WTC11 (cell line): ENCODE measurements around the gene UPF1. TPM values are rescaled to one million over a fixed set of nuclear protein-coding genes. Genes with fewer than 3 reads are reported as not detected.

Source experiments
- ATAC-seq: fragments of 200-7000 bp; cut with Tn5 transposase; 2 replicates; pipeline ENCODE4 v1.10.0; 2021; ENCODE audit warnings: mild to moderate bottlenecking, moderate library complexity
- CTCF ChIA-PET: fragments of 300-600 bp; sonication (Branson Sonifier 250); formaldehyde crosslinking; loops from one replicate; lab custom pipeline; 2021; ENCODE audit warnings: antibody characterized with exemption; lab: Charles Lee
- POLR2A ChIA-PET: fragments of 350-600 bp; sonication (Branson Sonifier 250); formaldehyde crosslinking; loops from one replicate; lab custom pipeline; 2021; ENCODE audit warnings: antibody characterized with exemption; lab: Charles Lee
- DNase-seq: peaks from one replicate; pipeline ENCODE4 v3.0.0; 2021; ENCODE audit warnings: low spot score
- H3K27ac Mint-ChIP-seq: 2 replicates; pipeline ENCODE4 v1.8.0; 2021; ENCODE audit warnings: mixed read lengths
- H3K27me3 Mint-ChIP-seq: 2 replicates; pipeline ENCODE4 v1.8.0; 2021; ENCODE audit warnings: low read depth, mild to moderate bottlenecking, moderate library complexity, mixed read lengths
- H3K36me3 Mint-ChIP-seq: 2 replicates; pipeline ENCODE4 v1.8.0; 2021; ENCODE audit warnings: mixed read lengths
- H3K4me1 Mint-ChIP-seq: 2 replicates; pipeline ENCODE4 v1.8.0; 2022; ENCODE audit warnings: mixed read lengths
- H3K4me3 Mint-ChIP-seq: 2 replicates; pipeline ENCODE4 v1.8.0; 2021; ENCODE audit warnings: mild to moderate bottlenecking, moderate library complexity, mixed read lengths
- H3K9me3 Mint-ChIP-seq: 2 replicates; pipeline ENCODE4 v1.8.0; 2021; ENCODE audit warnings: mixed read lengths
- ATF3 ChIP-seq: sonication (generic); formaldehyde crosslinking; conservative IDR thresholded peaks from 2 replicates; pipeline ENCODE4 v1.8.1; 2022; ENCODE audit warnings: mild to moderate bottlenecking, missing genetic modification reagents
- CREB1 ChIP-seq: sonication (generic); formaldehyde crosslinking; IDR thresholded peaks from 2 replicates; pipeline ENCODE4 v1.8.0; 2023; ENCODE audit warnings: mild to moderate bottlenecking, missing genetic modification reagents
- FOXK1 ChIP-seq: sonication (generic); formaldehyde crosslinking; IDR thresholded peaks from 2 replicates; pipeline ENCODE4 v1.8.0; 2022; ENCODE audit warnings: mild to moderate bottlenecking, moderate library complexity, missing genetic modification reagents
- FOXP1 ChIP-seq: sonication (generic); formaldehyde crosslinking; IDR thresholded peaks from 2 replicates; pipeline ENCODE4 v1.8.0; 2022; ENCODE audit warnings: missing genetic modification reagents, mild to moderate bottlenecking, moderate library complexity, borderline replicate concordance
- FOXP4 ChIP-seq: sonication (generic); formaldehyde crosslinking; IDR thresholded peaks from 2 replicates; pipeline ENCODE4 v1.8.0; 2022; ENCODE audit warnings: mild to moderate bottlenecking, missing genetic modification reagents
- GABPB1 ChIP-seq: sonication (generic); formaldehyde crosslinking; IDR thresholded peaks from 2 replicates; pipeline ENCODE4 v1.8.1; 2023; ENCODE audit warnings: mild to moderate bottlenecking, missing genetic modification reagents
- GRHL2 ChIP-seq: fragments of 250-450 bp; sonication (Bioruptor Pico); IDR thresholded peaks from 2 replicates; pipeline ENCODE4 v1.8.0; 2022; ENCODE audit warnings: mild to moderate bottlenecking, moderate library complexity; ENCODE audit not compliant: insufficient replicate concordance, severe bottlenecking
- JUN ChIP-seq: sonication (generic); formaldehyde crosslinking; IDR thresholded peaks from 2 replicates; pipeline ENCODE4 v1.8.0; 2023; ENCODE audit warnings: mild to moderate bottlenecking, missing genetic modification reagents
- NFYB ChIP-seq: sonication (generic); formaldehyde crosslinking; conservative IDR thresholded peaks from 2 replicates; pipeline ENCODE4 v1.8.0; 2022; ENCODE audit warnings: low read depth, missing genetic modification reagents
- NR1H2 ChIP-seq: sonication (generic); formaldehyde crosslinking; IDR thresholded peaks from 2 replicates; pipeline ENCODE4 v1.9.0; 2021; ENCODE audit warnings: mild to moderate bottlenecking, moderate library complexity, missing genetic modification reagents
- NR2C2 ChIP-seq: sonication (generic); formaldehyde crosslinking; IDR thresholded peaks from 2 replicates; pipeline ENCODE4 v1.8.0; 2022; ENCODE audit warnings: mild to moderate bottlenecking, missing genetic modification reagents
- SMAD3 ChIP-seq: sonication (generic); formaldehyde crosslinking; IDR thresholded peaks from 2 replicates; pipeline ENCODE4 v1.8.0; 2022; ENCODE audit warnings: missing genetic modification reagents, mild to moderate bottlenecking, borderline replicate concordance
- SOX15 ChIP-seq: fragments of 250-450 bp; sonication (Bioruptor Pico); IDR thresholded peaks from 2 replicates; pipeline ENCODE4 v1.9.0; 2021; ENCODE audit warnings: mild to moderate bottlenecking
- STAT6 ChIP-seq: sonication (generic); formaldehyde crosslinking; conservative IDR thresholded peaks from 2 replicates; pipeline ENCODE4 v1.8.1; 2023; ENCODE audit warnings: mild to moderate bottlenecking, low read depth, missing genetic modification reagents, moderate library complexity
- TEAD4 ChIP-seq: sonication (generic); formaldehyde crosslinking; IDR thresholded peaks from 2 replicates; pipeline ENCODE4 v1.8.0; 2022; ENCODE audit warnings: mild to moderate bottlenecking, missing genetic modification reagents
- TP53 ChIP-seq: sonication (generic); formaldehyde crosslinking; IDR thresholded peaks from 2 replicates; pipeline ENCODE4 v1.8.1; 2023; ENCODE audit warnings: mild to moderate bottlenecking, missing genetic modification reagents
- ZNF671 ChIP-seq: fragments of 250-450 bp; sonication (Bioruptor Pico); IDR thresholded peaks from 2 replicates; pipeline ENCODE4 v1.8.0; 2021; ENCODE audit warnings: mild to moderate bottlenecking
- ZSCAN18 ChIP-seq: fragments of 250-450 bp; sonication (Bioruptor Pico); IDR thresholded peaks from 2 replicates; pipeline ENCODE4 v2.1.2; 2022; ENCODE audit warnings: mild to moderate bottlenecking, moderate library complexity
- total RNA-seq: library from RNA; stranded (reverse); gene quantifications from 3 replicates; pipeline ENCODE4 v1.2.3, GENCODE V29; 2021

UPF1 gene
- total RNA-seq, 1 experiment from 2014 or later: 82.5 TPM

- Mint-ChIP-seq H3K27me3 (peaks cover 16% of the 10 kb centered on the region), H3K4me3 (peak overlapping the region; percentile 80; the same call in 1 of the 2 replicates), H3K27ac (no peak overlapping the region), H3K4me1 (no peaks in the 10 kb centered on the region), H3K9me3 (no peaks in the 10 kb centered on the region), H3K36me3 (peaks cover 5% of the 10 kb centered on the region; the same call in 1 of the 2 replicates)
- ATAC-seq: no peak
- no peak for DNase-seq
- TF ChIP-seq ZNF671 (CRISPR knock-in tag) (no peak), NR2C2 (CRISPR knock-in tag) (no peak), CREB1 (CRISPR knock-in tag) (no peak), FOXP4 (no peak), GABPB1 (CRISPR knock-in tag) (no peak)
- TF ChIP-seq, all 79 proteins: peak for 0
- CTCF ChIA-PET: interaction anchor here (0.6 to 1.5 kb wide), 2 partner anchors 89 to 98 kb away, joined by 3 read pairs; no protein-coding TSS in a partner anchor
- POLR2A ChIA-PET: interaction anchor here (0.6 kb wide), 1 partner anchor 89 kb away, joined by 4 read pairs; no protein-coding TSS in a partner anchor
Observed at GRCh38 chr19:18898081-18898606, 66.4 kb downstream of the UPF1 start.

GRCh38 chr19:18898607-18899408, 67.0 kb downstream of the UPF1 start:
- ATAC-seq (no peak), DNase-seq (no peak)
- Mint-ChIP-seq H3K27me3 (peaks cover 16% of the 10 kb centered on the region), H3K9me3 (no peaks in the 10 kb centered on the region), H3K4me3 (no peak overlapping the region), H3K4me1 (no peaks in the 10 kb centered on the region), H3K27ac (no peak overlapping the region), H3K36me3 (peaks cover 5% of the 10 kb centered on the region; the same call in 1 of the 2 replicates)
- no peak for TF ChIP-seq ATF3 (CRISPR knock-in tag)
- TF ChIP-seq FOXK1 (CRISPR knock-in tag): no peak
- no peak for TF ChIP-seq NR1H2 (CRISPR knock-in tag)
- TF ChIP-seq SOX15 (CRISPR knock-in tag): no peak
- no peak for TF ChIP-seq FOXP1 (CRISPR knock-in tag)
- TF ChIP-seq ZSCAN18 (CRISPR knock-in tag): no peak
- TF ChIP-seq NFYB: no peak
- no peak for TF ChIP-seq TP53 (CRISPR knock-in tag)
- no peak for TF ChIP-seq SMAD3
- no peak for TF ChIP-seq JUN
- no peak for TF ChIP-seq STAT6 (CRISPR knock-in tag)
- no peak for TF ChIP-seq GRHL2 (CRISPR knock-in tag)
- TF ChIP-seq TEAD4: no peak
- ChIA-PET POLR2A (interaction anchor here (0.6 kb wide), 1 partner anchor 88 kb away, joined by 4 read pairs; no protein-coding TSS in a partner anchor), CTCF (interaction anchor here (0.6 to 1.5 kb wide), 4 partner anchors 33 to 97 kb away, joined by 3 to 4 read pairs (median 3); no protein-coding TSS in a partner anchor)
